ENCODE measurements around the gene TAF11L14. TPM values are rescaled to one million over a fixed set of nuclear protein-coding genes. Genes with fewer than 3 reads are reported as not detected.

Gene TAF11L14
- total RNA-seq, 1 donor from 2014 or later, result not detected

- no peaks in the 10 kb centered on the region for H3K27me3 ChIP-seq (ENCODE audit: control insufficient read depth, insufficient read depth, low read length)
- no peak for FAIRE-seq
- H3K4me3 ChIP-seq (ENCODE audit: low read depth, low read length), result no peak overlapping the region
Observed at GRCh38 chr5:17655921-17656320, 21.7 kb downstream of the TAF11L14 start.

GRCh38 chr5:17663182-17663581, 28.9 kb downstream of the TAF11L14 start:
- H3K36me3 ChIP-seq (ENCODE audit: control insufficient read depth, insufficient read depth, low read length), result no peaks in the 10 kb centered on the region
- TF ChIP-seq CTCF (IDR thresholded peaks at IDR 0.05; ENCODE audit: insufficient read depth, low read length, severe bottlenecking), result no peak
- DNase-seq (ENCODE audit: low read depth) (no peak), FAIRE-seq (no peak)
- no peak overlapping the region for H3K4me3 ChIP-seq (ENCODE audit: low read depth, low read length)
- H3K27me3 ChIP-seq (ENCODE audit: control insufficient read depth, insufficient read depth, low read length), result no peaks in the 10 kb centered on the region

More at GRCh38 chr5:17655921-17656320, 21.7 kb downstream of the TAF11L14 start:
- DNase-seq (ENCODE audit: low read depth), result no peak
- no peak for TF ChIP-seq CTCF (IDR thresholded peaks at IDR 0.05; ENCODE audit: insufficient read depth, low read length, severe bottlenecking)
- H3K36me3 ChIP-seq (ENCODE audit: control insufficient read depth, insufficient read depth, low read length), result no peaks in the 10 kb centered on the region

DNA sequence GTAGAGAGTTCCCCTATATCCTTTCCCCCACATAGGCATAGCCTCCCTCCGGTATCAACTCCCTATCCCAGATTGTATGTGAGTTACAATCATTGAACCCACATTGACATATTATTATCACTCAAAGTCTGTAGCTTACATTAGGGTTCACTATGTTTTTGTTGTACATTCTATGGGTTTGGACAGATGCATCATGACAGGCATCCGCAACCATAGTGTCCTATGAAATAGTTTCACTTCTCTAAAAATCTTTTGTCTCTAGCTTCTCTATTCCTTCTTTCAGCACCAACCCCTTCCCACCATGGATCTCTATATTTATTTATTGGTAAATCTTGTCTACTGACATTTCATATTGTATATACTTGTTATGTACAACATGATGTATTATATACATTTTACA, 31.6 kb downstream of the TAF11L14 start:
- Histone ChIP-seq H3K27me3 (ENCODE audit: control insufficient read depth, insufficient read depth, low read length) (no peaks in the 10 kb centered on the region), H3K4me3 (ENCODE audit: low read depth, low read length) (no peak overlapping the region), H3K36me3 (ENCODE audit: control insufficient read depth, insufficient read depth, low read length) (no peaks in the 10 kb centered on the region)
- DNase-seq (ENCODE audit: low read depth) (no peak), FAIRE-seq (no peak)
- no peak for TF ChIP-seq CTCF (IDR thresholded peaks at IDR 0.05; ENCODE audit: insufficient read depth, low read length, severe bottlenecking)

- no peak for FAIRE-seq
- Histone ChIP-seq H3K4me3 (ENCODE audit: low read depth, low read length) (no peak overlapping the region), H3K36me3 (ENCODE audit: control insufficient read depth, insufficient read depth, low read length) (no peaks in the 10 kb centered on the region), H3K27me3 (ENCODE audit: control insufficient read depth, insufficient read depth, low read length) (no peaks in the 10 kb centered on the region)
- TF ChIP-seq CTCF (IDR thresholded peaks at IDR 0.05; ENCODE audit: insufficient read depth, low read length, severe bottlenecking), result no peak
- no peak for DNase-seq (ENCODE audit: low read depth)
Observed at GRCh38 chr5:17666726-17667235, 32.5 kb downstream of the TAF11L14 start.

GRCh38 chr5:17670353-17670752, 36.1 kb downstream of the TAF11L14 start:
- FAIRE-seq, result no peak
- H3K27me3 ChIP-seq (ENCODE audit: control insufficient read depth, insufficient read depth, low read length), result no peaks in the 10 kb centered on the region
- no peak for TF ChIP-seq CTCF (IDR thresholded peaks at IDR 0.05; ENCODE audit: insufficient read depth, low read length, severe bottlenecking)
- no peak for DNase-seq (ENCODE audit: low read depth)
- no peak overlapping the region for H3K4me3 ChIP-seq (ENCODE audit: low read depth, low read length)
- no peaks in the 10 kb centered on the region for H3K36me3 ChIP-seq (ENCODE audit: control insufficient read depth, insufficient read depth, low read length)

GRCh38 chr5:17678751-17679324, 44.6 kb downstream of the TAF11L14 start:
- H3K4me3 ChIP-seq (ENCODE audit: low read depth, low read length), result no peak overlapping the region
- H3K27me3 ChIP-seq (ENCODE audit: control insufficient read depth, insufficient read depth, low read length), result no peaks in the 10 kb centered on the region
- FAIRE-seq (no peak), DNase-seq (ENCODE audit: low read depth) (no peak)
- no peaks in the 10 kb centered on the region for H3K36me3 ChIP-seq (ENCODE audit: control insufficient read depth, insufficient read depth, low read length)
- TF ChIP-seq CTCF (IDR thresholded peaks at IDR 0.05; ENCODE audit: insufficient read depth, low read length, severe bottlenecking), result no peak
